ENCODE data around the gene ZNF491. TPM values are rescaled to one million over a fixed set of nuclear protein-coding genes. Genes with fewer than 3 reads are reported as not detected.

ZNF491 gene
- total RNA-seq, 1 donor from 2014 or later, result 2.4 TPM

- H3K4me3 ChIP-seq, result no peak overlapping the region
- no peak for TF ChIP-seq CTCF (IDR thresholded peaks at IDR 0.05; ENCODE audit: borderline replicate concordance)
- H3K27ac ChIP-seq (replicated peaks), result no peak overlapping the region
- intact Hi-C loops (cut with micrococcal nuclease), result no loop called here
- DNase-seq, result no peak
- H3K4me1 ChIP-seq, result no peaks in the 10 kb centered on the region
- H3K36me3 ChIP-seq, result no peaks in the 10 kb centered on the region
- H3K27me3 ChIP-seq (ENCODE audit: low read depth), result no peaks in the 10 kb centered on the region
- H3K9me3 ChIP-seq (replicated peaks), result peaks cover 33% of the 10 kb centered on the region
Measured at GRCh38 chr19:11759805-11760204, 38.5 kb upstream of the ZNF491 start.

- no peak for TF ChIP-seq CTCF (IDR thresholded peaks at IDR 0.05; ENCODE audit: borderline replicate concordance)
- H3K4me1 ChIP-seq, result peaks cover 16% of the 10 kb centered on the region
- H3K36me3 ChIP-seq, result no peaks in the 10 kb centered on the region
- H3K27ac ChIP-seq (replicated peaks), result no peak overlapping the region
- intact Hi-C loops (cut with micrococcal nuclease), result no loop called here
- peaks cover 12% of the 10 kb centered on the region for H3K9me3 ChIP-seq (replicated peaks)
- H3K27me3 ChIP-seq (ENCODE audit: low read depth), result no peaks in the 10 kb centered on the region
- H3K4me3 ChIP-seq, result no peak overlapping the region
- DNase-seq, result no peak
Measured at GRCh38 chr19:11763117-11763516, 35.2 kb upstream of the ZNF491 start.

GRCh38 chr19:11763611-11764010, 34.7 kb upstream of the ZNF491 start:
- H3K27me3 ChIP-seq (ENCODE audit: low read depth), result no peaks in the 10 kb centered on the region
- peaks cover 21% of the 10 kb centered on the region for H3K4me1 ChIP-seq
- no peak overlapping the region for H3K4me3 ChIP-seq
- DNase-seq, result no peak
- H3K36me3 ChIP-seq, result no peaks in the 10 kb centered on the region
- peaks cover 12% of the 10 kb centered on the region for H3K9me3 ChIP-seq (replicated peaks)
- no peak for TF ChIP-seq CTCF (IDR thresholded peaks at IDR 0.05; ENCODE audit: borderline replicate concordance)
- H3K27ac ChIP-seq (replicated peaks), result no peak overlapping the region
- intact Hi-C loops (cut with micrococcal nuclease), result no loop called here

- intact Hi-C loops (cut with micrococcal nuclease), result no loop called here
- peak; percentile 99 for DNase-seq
- Histone ChIP-seq H3K27me3 (ENCODE audit: low read depth) (no peaks in the 10 kb centered on the region), H3K36me3 (no peaks in the 10 kb centered on the region), H3K4me1 (peaks cover 24% of the 10 kb centered on the region), H3K4me3 (peak within 1 kb of the TSS; percentile 95), H3K9me3 (replicated peaks) (peaks cover 25% of the 10 kb centered on the region), H3K27ac (replicated peaks) (peak within 1 kb of the TSS; percentile 92)
- no peak for TF ChIP-seq CTCF (IDR thresholded peaks at IDR 0.05; ENCODE audit: borderline replicate concordance)
Measured at GRCh38 chr19:11766597-11767591, 31.4 kb upstream of the ZNF491 start, which contains the start of gene ZNF441. Gene ZNF441 (plus strand): TSS chr19:11767000. CDS start chr19:11767194, 194 bp downstream.

- H3K4me1 ChIP-seq, result peaks cover 24% of the 10 kb centered on the region
- peaks cover 33% of the 10 kb centered on the region for H3K9me3 ChIP-seq (replicated peaks)
- peaks cover 3% of the 10 kb centered on the region for H3K36me3 ChIP-seq
- intact Hi-C loops (cut with micrococcal nuclease), result no loop called here
- no peak for TF ChIP-seq CTCF (IDR thresholded peaks at IDR 0.05; ENCODE audit: borderline replicate concordance)
- peak overlapping the region; percentile 95 for H3K4me3 ChIP-seq
- peak; percentile 17 for DNase-seq
- peak overlapping the region; percentile 92 for H3K27ac ChIP-seq (replicated peaks)
- no peaks in the 10 kb centered on the region for H3K27me3 ChIP-seq (ENCODE audit: low read depth)
Measured at GRCh38 chr19:11767633-11768133, 30.6 kb upstream of the ZNF491 start.
